ENCODE measurements around the gene ARSD. TPM values are rescaled to one million over a fixed set of nuclear protein-coding genes. Genes with fewer than 3 reads are reported as not detected.
"Not testable (repeated sequence)": the region's sequence is repeated elsewhere in the genome, so short reads cannot be mapped to it uniquely, and the experiment has no call there.

The ARSD gene
- total RNA-seq, 1 donor from 2014 or later, result 7.3 TPM

DNA sequence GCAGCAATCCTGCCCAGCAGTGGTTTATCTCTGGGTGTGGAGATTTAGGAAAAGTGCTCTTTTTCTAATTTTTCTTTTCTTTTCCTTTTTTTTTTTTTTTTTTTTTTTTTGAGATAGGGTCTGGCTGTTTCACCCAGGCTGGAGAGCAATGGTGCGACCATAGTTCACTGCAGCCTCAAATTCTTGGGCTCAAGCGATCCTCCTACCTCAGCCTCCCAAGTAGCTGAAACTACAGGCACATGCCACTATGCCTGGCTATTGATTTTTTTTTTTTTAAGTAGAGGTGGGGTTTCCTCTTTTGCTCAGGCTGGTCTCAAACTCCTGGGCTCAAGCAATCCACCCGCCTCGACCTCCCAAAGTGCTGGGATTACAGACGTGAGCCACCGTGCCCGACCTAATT is 34.3 kb upstream of the ARSD start:
- DNase-seq (ENCODE audit: low read depth); H3K4me1 Mint-ChIP-seq (ENCODE audit: low read depth, unreplicated experiment); H3K27ac ChIP-seq (ENCODE audit: low read depth, low read length); H3K4me2 ChIP-seq (ENCODE audit: low read length); H3K79me2 ChIP-seq (ENCODE audit: insufficient read depth, low read length); H4K20me1 ChIP-seq (ENCODE audit: insufficient read depth, low read length); H3K27ac Mint-ChIP-seq (ENCODE audit: unreplicated experiment); H3K36me3 Mint-ChIP-seq (ENCODE audit: low read depth, unreplicated experiment); H3K9ac ChIP-seq (ENCODE audit: low read length); H3K9me3 ChIP-seq (ENCODE audit: insufficient read depth, low read depth, low read length); H3K27me3 Mint-ChIP-seq (ENCODE audit: low read depth, unreplicated experiment); H3K36me3 ChIP-seq (ENCODE audit: insufficient read depth, low read length); H3K4me3 Mint-ChIP-seq (ENCODE audit: unreplicated experiment); H3K27me3 ChIP-seq (ENCODE audit: insufficient read depth, low read length); H3K9me3 Mint-ChIP-seq (ENCODE audit: unreplicated experiment); H3K4me3 ChIP-seq (ENCODE audit: insufficient read depth, low read depth, low read length); FAIRE-seq; H2AFZ ChIP-seq (ENCODE audit: low read depth, low read length): not testable (repeated sequence)
- H3K4me1 ChIP-seq (ENCODE audit: insufficient read depth, low read length), result peaks cover 14% of the 10 kb centered on the region

DNA sequence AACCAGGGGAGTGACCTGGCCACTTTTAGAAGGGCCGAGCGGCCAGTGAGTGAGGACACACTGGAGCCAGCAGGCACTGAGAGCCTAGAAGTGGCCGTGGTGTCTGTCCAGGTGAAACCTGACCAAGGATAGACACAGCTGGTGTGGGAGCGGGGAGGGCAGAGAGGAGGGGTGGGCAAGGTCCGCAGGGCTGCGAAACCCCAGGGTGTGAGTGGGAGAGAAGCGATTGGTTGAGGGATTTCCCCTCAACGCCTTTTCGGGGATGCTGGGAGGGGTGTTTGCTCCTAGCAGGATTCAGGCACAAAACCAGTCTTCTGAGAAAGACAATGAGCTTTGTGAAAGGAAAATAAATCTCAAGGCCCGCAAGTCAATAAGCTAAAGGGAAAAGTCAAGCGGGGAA is 33.2 kb upstream of the ARSD start:
- no peaks in the 10 kb centered on the region for H3K79me2 ChIP-seq (ENCODE audit: insufficient read depth, low read length)

DNA sequence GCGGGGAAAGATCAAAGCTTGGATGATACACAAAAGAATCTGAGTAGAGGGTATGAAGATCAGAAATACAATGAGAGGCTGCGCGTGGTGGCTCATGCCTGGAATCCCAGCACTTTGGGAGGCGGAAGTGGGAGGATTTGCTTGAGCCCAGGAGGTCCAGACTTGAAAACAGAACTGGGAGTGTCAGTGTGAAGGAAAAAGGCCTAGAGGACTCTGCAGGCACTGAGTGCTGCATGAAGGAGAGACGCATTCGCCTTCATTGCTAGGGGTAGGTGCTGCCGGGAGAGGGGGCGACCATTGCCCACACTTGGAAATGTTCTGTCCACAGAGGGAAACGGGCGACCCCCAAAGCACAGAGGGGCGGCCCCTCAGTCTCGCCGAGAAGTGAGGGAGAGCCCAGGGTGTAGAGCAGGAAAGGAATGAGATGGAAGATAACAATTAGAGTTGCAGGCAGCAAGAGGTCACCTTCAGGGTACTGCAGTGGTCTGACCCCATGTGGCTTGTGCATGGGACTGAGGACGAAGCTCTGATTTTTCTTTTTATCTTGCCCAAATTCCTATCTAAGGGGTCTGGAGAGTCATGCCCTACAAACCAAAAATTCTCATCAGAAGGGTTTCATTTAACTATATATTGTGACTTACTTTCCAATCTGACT is 31.8 kb upstream of the ARSD start:
- H3K9me3 ChIP-seq (ENCODE audit: insufficient read depth, low read depth, low read length), result no peaks in the 10 kb centered on the region
- Mint-ChIP-seq H3K4me1 (ENCODE audit: low read depth, unreplicated experiment) (peaks cover 5% of the 10 kb centered on the region), H3K9me3 (ENCODE audit: unreplicated experiment) (peaks cover 2% of the 10 kb centered on the region), H3K27ac (ENCODE audit: unreplicated experiment) (no peak overlapping the region), H3K36me3 (ENCODE audit: low read depth, unreplicated experiment) (no peaks in the 10 kb centered on the region), H3K27me3 (ENCODE audit: low read depth, unreplicated experiment) (no peaks in the 10 kb centered on the region), H3K4me3 (ENCODE audit: unreplicated experiment) (no peak overlapping the region)
- no peak for TF ChIP-seq EZH2 (IDR thresholded peaks at IDR 0.05; ENCODE audit: insufficient read depth, low read length)
- TF ChIP-seq, protein P1, sequence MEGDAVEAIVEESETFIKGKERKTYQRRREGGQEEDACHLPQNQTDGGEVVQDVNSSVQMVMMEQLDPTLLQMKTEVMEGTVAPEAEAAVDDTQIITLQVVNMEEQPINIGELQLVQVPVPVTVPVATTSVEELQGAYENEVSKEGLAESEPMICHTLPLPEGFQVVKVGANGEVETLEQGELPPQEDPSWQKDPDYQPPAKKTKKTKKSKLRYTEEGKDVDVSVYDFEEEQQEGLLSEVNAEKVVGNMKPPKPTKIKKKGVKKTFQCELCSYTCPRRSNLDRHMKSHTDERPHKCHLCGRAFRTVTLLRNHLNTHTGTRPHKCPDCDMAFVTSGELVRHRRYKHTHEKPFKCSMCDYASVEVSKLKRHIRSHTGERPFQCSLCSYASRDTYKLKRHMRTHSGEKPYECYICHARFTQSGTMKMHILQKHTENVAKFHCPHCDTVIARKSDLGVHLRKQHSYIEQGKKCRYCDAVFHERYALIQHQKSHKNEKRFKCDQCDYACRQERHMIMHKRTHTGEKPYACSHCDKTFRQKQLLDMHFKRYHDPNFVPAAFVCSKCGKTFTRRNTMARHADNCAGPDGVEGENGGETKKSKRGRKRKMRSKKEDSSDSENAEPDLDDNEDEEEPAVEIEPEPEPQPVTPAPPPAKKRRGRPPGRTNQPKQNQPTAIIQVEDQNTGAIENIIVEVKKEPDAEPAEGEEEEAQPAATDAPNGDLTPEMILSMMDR (IDR thresholded peaks at IDR 0.05; ENCODE audit: insufficient read depth, low read depth, low read length), result no peak
- H3K27me3 ChIP-seq (ENCODE audit: insufficient read depth, low read length), result no peaks in the 10 kb centered on the region
- H3K27ac ChIP-seq (ENCODE audit: low read depth, low read length), result no peak overlapping the region
- peaks cover 8% of the 10 kb centered on the region for H3K4me1 ChIP-seq (ENCODE audit: insufficient read depth, low read length)
- H3K9ac ChIP-seq (ENCODE audit: low read length), result no peak overlapping the region
- no peak for DNase-seq (ENCODE audit: low read depth)
- H3K4me3 ChIP-seq (ENCODE audit: insufficient read depth, low read depth, low read length), result no peak overlapping the region
- H2AFZ ChIP-seq (ENCODE audit: low read depth, low read length), result no peak overlapping the region
- FAIRE-seq, result no peak
- H3K4me2 ChIP-seq (ENCODE audit: low read length), result no peak overlapping the region
- H4K20me1 ChIP-seq (ENCODE audit: insufficient read depth, low read length), result no peaks in the 10 kb centered on the region
- no peaks in the 10 kb centered on the region for H3K79me2 ChIP-seq (ENCODE audit: insufficient read depth, low read length)
- no peaks in the 10 kb centered on the region for H3K36me3 ChIP-seq (ENCODE audit: insufficient read depth, low read length)

More for the DNA sequence above, 33.2 kb upstream of the ARSD start:
- no peaks in the 10 kb centered on the region for H3K36me3 Mint-ChIP-seq (ENCODE audit: low read depth, unreplicated experiment)
- FAIRE-seq (no peak), DNase-seq (ENCODE audit: low read depth) (no peak)
- Histone ChIP-seq H3K36me3 (ENCODE audit: insufficient read depth, low read length) (no peaks in the 10 kb centered on the region), H3K9ac (ENCODE audit: low read length) (no peak overlapping the region), H3K27ac (ENCODE audit: low read depth, low read length) (no peak overlapping the region), H3K4me2 (ENCODE audit: low read length) (no peak overlapping the region), H3K4me3 (ENCODE audit: insufficient read depth, low read depth, low read length) (no peak overlapping the region), H3K9me3 (ENCODE audit: insufficient read depth, low read depth, low read length) (no peaks in the 10 kb centered on the region), H3K27me3 (ENCODE audit: insufficient read depth, low read length) (no peaks in the 10 kb centered on the region), H3K4me1 (ENCODE audit: insufficient read depth, low read length) (peaks cover 8% of the 10 kb centered on the region), H2AFZ (ENCODE audit: low read depth, low read length) (no peak overlapping the region), H4K20me1 (ENCODE audit: insufficient read depth, low read length) (no peaks in the 10 kb centered on the region)
- H3K4me3 Mint-ChIP-seq (ENCODE audit: unreplicated experiment), result no peak overlapping the region
- peaks cover 5% of the 10 kb centered on the region for H3K4me1 Mint-ChIP-seq (ENCODE audit: low read depth, unreplicated experiment)
- H3K27me3 Mint-ChIP-seq (ENCODE audit: low read depth, unreplicated experiment), result no peaks in the 10 kb centered on the region
- H3K9me3 Mint-ChIP-seq (ENCODE audit: unreplicated experiment), result peaks cover 2% of the 10 kb centered on the region
- TF ChIP-seq, protein P1 (IDR thresholded peaks at IDR 0.05; ENCODE audit: insufficient read depth, low read depth, low read length), result no peak
- TF ChIP-seq EZH2 (IDR thresholded peaks at IDR 0.05; ENCODE audit: insufficient read depth, low read length), result no peak
- H3K27ac Mint-ChIP-seq (ENCODE audit: unreplicated experiment), result no peak overlapping the region
